Mesothelial cell of epicardium (in vitro differentiated cells): ENCODE measurements around the gene IL15RA. TPM values are rescaled to one million over a fixed set of nuclear protein-coding genes. Genes with fewer than 3 reads are reported as not detected.
"Not testable (repeated sequence)": the region's sequence is repeated elsewhere in the genome, so short reads cannot be mapped to it uniquely, and the experiment has no call there.

Experiments used
- DNase-seq, 2 experiments: peaks; one replicate each; pipeline ENCODE4 v3.0.0; 2021; ENCODE audit warnings: low spot score in 2 of 2; ENCODE audit not compliant: unreplicated experiment in 2 of 2
- H3K27ac Mint-ChIP-seq: 2 replicates; pipeline ENCODE4 v1.8.0; 2021; ENCODE audit warnings: mixed read lengths
- H3K27me3 Mint-ChIP-seq: 2 replicates; pipeline ENCODE4 v1.8.0; 2021; ENCODE audit warnings: low read depth, mixed read lengths
- H3K36me3 Mint-ChIP-seq: 2 replicates; pipeline ENCODE4 v1.8.0; 2021; ENCODE audit warnings: mixed read lengths
- H3K4me1 Mint-ChIP-seq: 2 replicates; pipeline ENCODE4 v1.8.0; 2021; ENCODE audit warnings: mixed read lengths
- H3K4me3 Mint-ChIP-seq: 2 replicates; pipeline ENCODE4 v1.8.0; 2021; ENCODE audit warnings: mild to moderate bottlenecking, moderate library complexity, mixed read lengths
- H3K9me3 Mint-ChIP-seq: 2 replicates; pipeline ENCODE4 v1.8.0; 2021; ENCODE audit warnings: mixed read lengths
- total RNA-seq: library from RNA; stranded (reverse); gene quantifications from 3 replicates; pipeline ENCODE4 v1.2.1, GENCODE V29; 2021
- TF ChIP-seq, protein P1 (sequence below): fragments of 200-600 bp; sonication (generic); IDR thresholded peaks from one replicate; pipeline ENCODE4 v1.5.0; 2021; ENCODE audit warnings: antibody characterized with exemption; ENCODE audit not compliant: unreplicated experiment

IL15RA gene
- total RNA-seq, 1 donor from 2014 or later, result not detected

DNA sequence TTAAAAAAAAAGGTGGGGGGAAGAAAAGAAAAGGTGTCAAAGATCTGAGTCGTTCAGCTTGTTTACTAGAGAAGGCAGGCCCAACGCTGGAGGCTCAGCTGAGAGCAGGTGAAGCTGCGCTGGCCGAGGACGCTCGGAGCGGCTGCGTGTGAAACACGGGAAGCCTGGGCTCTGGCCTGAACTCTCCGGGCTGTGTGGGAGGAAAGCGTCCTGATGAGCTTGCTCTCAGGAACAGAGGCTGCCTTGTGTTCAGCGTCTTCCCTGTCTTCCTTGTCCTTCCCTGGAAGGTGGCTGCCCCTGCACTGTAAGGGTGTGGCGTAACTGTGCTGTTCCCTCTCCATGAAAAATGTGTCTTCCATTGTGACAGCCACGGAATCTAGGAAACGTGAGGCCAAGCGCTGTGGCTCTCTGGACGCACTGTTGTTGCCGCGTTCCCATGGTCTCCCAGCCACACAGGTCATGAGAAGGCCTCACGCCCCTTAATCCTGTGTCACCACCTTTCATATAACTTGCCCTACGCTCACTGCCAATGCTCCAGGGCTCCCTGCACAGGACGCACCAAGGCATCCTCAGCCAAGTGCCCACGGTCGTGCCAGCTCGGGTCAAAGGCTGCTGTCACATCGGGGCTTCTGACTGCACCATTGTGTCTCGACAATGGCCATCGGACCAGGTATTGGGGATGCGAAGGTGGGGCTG, 15.8 kb downstream of the IL15RA start:
- TF ChIP-seq, protein P1, sequence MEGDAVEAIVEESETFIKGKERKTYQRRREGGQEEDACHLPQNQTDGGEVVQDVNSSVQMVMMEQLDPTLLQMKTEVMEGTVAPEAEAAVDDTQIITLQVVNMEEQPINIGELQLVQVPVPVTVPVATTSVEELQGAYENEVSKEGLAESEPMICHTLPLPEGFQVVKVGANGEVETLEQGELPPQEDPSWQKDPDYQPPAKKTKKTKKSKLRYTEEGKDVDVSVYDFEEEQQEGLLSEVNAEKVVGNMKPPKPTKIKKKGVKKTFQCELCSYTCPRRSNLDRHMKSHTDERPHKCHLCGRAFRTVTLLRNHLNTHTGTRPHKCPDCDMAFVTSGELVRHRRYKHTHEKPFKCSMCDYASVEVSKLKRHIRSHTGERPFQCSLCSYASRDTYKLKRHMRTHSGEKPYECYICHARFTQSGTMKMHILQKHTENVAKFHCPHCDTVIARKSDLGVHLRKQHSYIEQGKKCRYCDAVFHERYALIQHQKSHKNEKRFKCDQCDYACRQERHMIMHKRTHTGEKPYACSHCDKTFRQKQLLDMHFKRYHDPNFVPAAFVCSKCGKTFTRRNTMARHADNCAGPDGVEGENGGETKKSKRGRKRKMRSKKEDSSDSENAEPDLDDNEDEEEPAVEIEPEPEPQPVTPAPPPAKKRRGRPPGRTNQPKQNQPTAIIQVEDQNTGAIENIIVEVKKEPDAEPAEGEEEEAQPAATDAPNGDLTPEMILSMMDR, result no peak
- no peak overlapping the region for H3K4me3 Mint-ChIP-seq

GRCh38 chr10:5960973-5961275, 16.4 kb downstream of the IL15RA start:
- not testable (repeated sequence) for DNase-seq, H3K4me3 Mint-ChIP-seq, H3K27ac Mint-ChIP-seq, H3K36me3 Mint-ChIP-seq, H3K4me1 Mint-ChIP-seq, H3K9me3 Mint-ChIP-seq, H3K27me3 Mint-ChIP-seq

More for the DNA sequence above, 15.8 kb downstream of the IL15RA start:
- H3K27ac Mint-ChIP-seq, result no peak overlapping the region
- H3K27me3 Mint-ChIP-seq, result peaks cover 3% of the 10 kb centered on the region
- H3K36me3 Mint-ChIP-seq, result no peaks in the 10 kb centered on the region
- no peak for DNase-seq
- H3K4me1 Mint-ChIP-seq, result peaks cover 9% of the 10 kb centered on the region
- no peaks in the 10 kb centered on the region for H3K9me3 Mint-ChIP-seq

- Mint-ChIP-seq H3K27ac (no peak overlapping the region), H3K27me3 (peaks cover 3% of the 10 kb centered on the region), H3K4me3 (no peak overlapping the region), H3K9me3 (no peaks in the 10 kb centered on the region), H3K36me3 (no peaks in the 10 kb centered on the region), H3K4me1 (peaks cover 9% of the 10 kb centered on the region)
- no peak for DNase-seq
- TF ChIP-seq, protein P1, result no peak
Observed at GRCh38 chr10:5960070-5960972, 17.0 kb downstream of the IL15RA start.

- H3K4me3 Mint-ChIP-seq, result no peak overlapping the region
- no peaks in the 10 kb centered on the region for H3K9me3 Mint-ChIP-seq
- no peaks in the 10 kb centered on the region for H3K36me3 Mint-ChIP-seq
- TF ChIP-seq, protein P1, result no peak
- peaks cover 9% of the 10 kb centered on the region for H3K4me1 Mint-ChIP-seq
- DNase-seq, result no peak
- peaks cover 3% of the 10 kb centered on the region for H3K27me3 Mint-ChIP-seq
- no peak overlapping the region for H3K27ac Mint-ChIP-seq
Observed at GRCh38 chr10:5959581-5960069, 17.7 kb downstream of the IL15RA start.

DNA sequence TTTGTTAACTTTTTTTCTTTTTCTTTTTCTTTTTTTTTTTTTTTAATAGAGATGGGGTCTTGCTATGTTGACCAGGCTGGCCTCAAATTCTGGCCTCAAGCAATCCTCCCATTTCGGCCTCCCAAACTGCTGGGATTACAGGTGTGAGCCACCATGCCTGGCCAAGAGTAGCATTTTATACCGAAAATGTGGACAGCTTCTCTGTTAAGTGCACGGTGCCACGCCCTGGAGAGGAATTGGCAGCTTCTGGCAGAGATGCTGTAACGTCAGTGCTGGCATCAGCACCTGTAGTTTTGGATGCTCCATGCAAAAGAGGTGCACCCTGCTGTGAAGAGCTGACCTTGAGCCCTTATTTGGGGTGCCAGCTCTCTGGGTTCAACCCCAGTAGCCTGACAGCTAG, 18.2 kb downstream of the IL15RA start:
- Mint-ChIP-seq H3K27me3 (peaks cover 3% of the 10 kb centered on the region), H3K27ac (no peak overlapping the region), H3K9me3 (no peaks in the 10 kb centered on the region), H3K4me3 (no peak overlapping the region), H3K36me3 (no peaks in the 10 kb centered on the region), H3K4me1 (peaks cover 9% of the 10 kb centered on the region)
- TF ChIP-seq, protein P1, result no peak
- no peak for DNase-seq

DNA sequence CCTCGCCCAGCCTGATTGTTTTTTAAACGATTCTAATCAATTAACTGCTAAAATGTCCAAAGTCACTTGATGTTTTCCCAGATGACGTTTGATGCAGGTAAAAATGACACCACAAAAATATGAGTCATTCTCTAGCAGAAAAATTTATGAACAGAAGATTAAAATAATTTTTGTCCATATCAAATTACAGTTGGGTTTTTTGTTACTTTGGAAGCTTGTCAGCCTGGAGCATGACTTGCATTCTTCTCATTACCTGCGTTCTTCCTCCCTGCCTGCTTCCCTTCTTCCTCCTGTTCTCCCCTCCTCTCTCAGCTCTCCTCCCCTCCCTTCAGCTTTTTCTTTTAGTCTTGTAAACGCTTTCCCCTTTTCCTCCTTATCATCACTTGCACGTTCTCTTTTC, 18.7 kb downstream of the IL15RA start:
- Mint-ChIP-seq H3K4me3 (no peak overlapping the region), H3K9me3 (no peaks in the 10 kb centered on the region), H3K27me3 (peaks cover 1% of the 10 kb centered on the region), H3K36me3 (no peaks in the 10 kb centered on the region), H3K4me1 (peaks cover 9% of the 10 kb centered on the region), H3K27ac (peak overlapping the region; percentile 69)
- TF ChIP-seq, protein P1, result no peak
- no peak for DNase-seq
